Stimulated activated CD4-positive, alpha-beta T cell treated with anti-CD3 and anti-CD28 coated beads, TNF-alpha, amount 100 ng/mL, for 1 hour (primary cell): Measurements from ENCODE around the gene NOS3.
"Not testable (repeated sequence)": the region's sequence is repeated elsewhere in the genome, so short reads cannot be mapped to it uniquely, and the experiment has no call there.

Experiments used
- DNase-seq, 3 donors: peaks; one replicate each; pipeline ENCODE4 v3.0.0-alpha.2; 2020; ENCODE audit warnings: low read depth in 3 of 3, low spot score in 1 of 3

The NOS3 gene

GRCh38 chr7:151015967-151016366 is 25.1 kb downstream of the NOS3 start:
- DNase-seq: no peak

GRCh38 chr7:151016505-151016904 is 25.7 kb downstream of the NOS3 start:
- no peak for DNase-seq

GRCh38 chr7:151016942-151017341 is 26.1 kb downstream of the NOS3 start:
- no peak for DNase-seq

GRCh38 chr7:151017370-151017952 is 26.6 kb downstream of the NOS3 start:
- DNase-seq: no peak

- DNase-seq: peak; percentile 41 to 87 (median 61)
These were observed 27.2 kb downstream of the NOS3 start for GRCh38 chr7:151017953-151018420.

GRCh38 chr7:151018421-151019129 is 27.8 kb downstream of the NOS3 start:
- no peak for DNase-seq

GRCh38 chr7:151019130-151019447 is 28.3 kb downstream of the NOS3 start:
- DNase-seq: no peak

GRCh38 chr7:151020231-151020630 is 29.4 kb downstream of the NOS3 start:
- no peak for DNase-seq

GRCh38 chr7:151023232-151023631 is 32.4 kb downstream of the NOS3 start:
- DNase-seq: no peak

GRCh38 chr7:151024435-151025056 is 33.7 kb downstream of the NOS3 start, which contains the start of gene ATG9B:
ATG9B (minus strand) TSS chr7:151024494; CDS start chr7:151024423, 71 bp downstream.
- DNase-seq: no peak

GRCh38 chr7:151025924-151026671 is 35.3 kb downstream of the NOS3 start:
- no peak for DNase-seq

- DNase-seq: not testable (repeated sequence)
These were observed 36.2 kb downstream of the NOS3 start for GRCh38 chr7:151026771-151027727.

GRCh38 chr7:151027728-151028130 is 36.9 kb downstream of the NOS3 start:
- DNase-seq: not testable (repeated sequence)

- peak; percentile 87 to 97 (median 97) for DNase-seq
These were observed 37.5 kb downstream of the NOS3 start, which contains the start of gene ABCB8 for GRCh38 chr7:151028131-151028947. ABCB8 (plus strand) TSS chr7:151028450; CDS start chr7:151028516, 66 bp downstream.

GRCh38 chr7:151028948-151029501 is 38.2 kb downstream of the NOS3 start:
- DNase-seq: no peak

GRCh38 chr7:151031011-151031410 is 40.2 kb downstream of the NOS3 start:
- DNase-seq: no peak

- DNase-seq: no peak
These were observed 42.4 kb downstream of the NOS3 start for GRCh38 chr7:151032936-151033863.

- DNase-seq: no peak
These were observed 43.0 kb downstream of the NOS3 start for GRCh38 chr7:151033864-151034249.
